ENCODE measurements around the gene SMURF2. TPM values are rescaled to one million over a fixed set of nuclear protein-coding genes. Genes with fewer than 3 reads are reported as not detected.

SMURF2 gene
- total RNA-seq, 2 donors from 2014 or later: 30.5 to 39.8 TPM

- no peak for DNase-seq (ENCODE audit: low spot score)
These were observed 6.4 kb downstream of the SMURF2 start for GRCh38 chr17:64655704-64656103.

GRCh38 chr17:64653985-64654355 lies 8.1 kb downstream of the SMURF2 start:
- Histone ChIP-seq H3K4me1 (ENCODE audit: control insufficient read depth in 1 of 2, low read depth in 2 of 2) (peaks cover 42 to 62% of the 10 kb centered on the region in 2 donors), H3K27ac (no peak overlapping the region), H3K27me3 (replicated peaks; ENCODE audit: insufficient read depth) (no peaks in the 10 kb centered on the region), H3K9me3 (peaks cover 3% of the 10 kb centered on the region), H3K36me3 (no peaks in the 10 kb centered on the region), H3K4me3 (no peak overlapping the region)
- ATAC-seq (ENCODE audit: insufficient number of reproducible peaks, low FRiP score, low read depth) (no peak), DNase-seq (ENCODE audit: low spot score) (no peak)
- TF ChIP-seq CTCF (IDR thresholded peaks at IDR 0.05): no peak

More at GRCh38 chr17:64655704-64656103, 6.4 kb downstream of the SMURF2 start:
- H3K9me3 ChIP-seq: peaks cover 3% of the 10 kb centered on the region
- H3K4me1 ChIP-seq (ENCODE audit: control insufficient read depth in 1 of 2, low read depth in 2 of 2): peaks cover 47 to 66% of the 10 kb centered on the region in 2 donors
- ATAC-seq (ENCODE audit: insufficient number of reproducible peaks, low FRiP score, low read depth): no peak
- no peaks in the 10 kb centered on the region for H3K36me3 ChIP-seq
- H3K4me3 ChIP-seq: no peak overlapping the region
- H3K27ac ChIP-seq: no peak overlapping the region
- no peaks in the 10 kb centered on the region for H3K27me3 ChIP-seq (replicated peaks; ENCODE audit: insufficient read depth)
- TF ChIP-seq CTCF (IDR thresholded peaks at IDR 0.05): no peak

GRCh38 chr17:64653325-64653984 lies 8.7 kb downstream of the SMURF2 start:
- DNase-seq (ENCODE audit: low spot score): no peak
- peaks cover 3% of the 10 kb centered on the region for H3K9me3 ChIP-seq
- H3K36me3 ChIP-seq: no peaks in the 10 kb centered on the region
- TF ChIP-seq CTCF (IDR thresholded peaks at IDR 0.05): no peak
- H3K4me1 ChIP-seq (ENCODE audit: control insufficient read depth in 1 of 2, low read depth in 2 of 2): peaks cover 42 to 62% of the 10 kb centered on the region in 2 donors
- no peaks in the 10 kb centered on the region for H3K27me3 ChIP-seq (replicated peaks; ENCODE audit: insufficient read depth)
- H3K4me3 ChIP-seq: no peak overlapping the region
- ATAC-seq (ENCODE audit: insufficient number of reproducible peaks, low FRiP score, low read depth): no peak
- H3K27ac ChIP-seq: no peak overlapping the region

- ATAC-seq (ENCODE audit: insufficient number of reproducible peaks, low FRiP score, low read depth) (no peak), DNase-seq (ENCODE audit: low spot score) (no peak)
- peaks cover 3% of the 10 kb centered on the region for H3K9me3 ChIP-seq
- no peaks in the 10 kb centered on the region for H3K27me3 ChIP-seq (replicated peaks; ENCODE audit: insufficient read depth)
- no peaks in the 10 kb centered on the region for H3K36me3 ChIP-seq
- no peak for TF ChIP-seq CTCF (IDR thresholded peaks at IDR 0.05)
- H3K4me1 ChIP-seq (ENCODE audit: control insufficient read depth in 1 of 2, low read depth in 2 of 2): peaks cover 30 to 47% of the 10 kb centered on the region in 2 donors
- H3K4me3 ChIP-seq: no peak overlapping the region
- no peak overlapping the region for H3K27ac ChIP-seq
These were observed 10.2 kb downstream of the SMURF2 start for GRCh38 chr17:64651889-64652288.

GRCh38 chr17:64648234-64648633 lies 13.9 kb downstream of the SMURF2 start:
- TF ChIP-seq CTCF (IDR thresholded peaks at IDR 0.05): no peak
- H3K27me3 ChIP-seq (replicated peaks; ENCODE audit: insufficient read depth): no peaks in the 10 kb centered on the region
- no peaks in the 10 kb centered on the region for H3K9me3 ChIP-seq
- H3K4me1 ChIP-seq (ENCODE audit: control insufficient read depth in 1 of 2, low read depth in 2 of 2): peaks cover 17 to 29% of the 10 kb centered on the region in 2 donors
- DNase-seq (ENCODE audit: low spot score) (no peak), ATAC-seq (ENCODE audit: insufficient number of reproducible peaks, low FRiP score, low read depth) (no peak)
- H3K36me3 ChIP-seq: peaks cover 4% of the 10 kb centered on the region
- H3K27ac ChIP-seq: no peak overlapping the region
- H3K4me3 ChIP-seq: no peak overlapping the region
